GM18951 (cell line): Measurements from ENCODE around the gene NWD2.

Experiments
- POLR2A ChIP-seq: IDR thresholded peaks from 4 replicates; pipeline ENCODE4 v1.6.1; 2011; ENCODE audit warnings: mild to moderate bottlenecking; ENCODE audit not compliant: insufficient read length, insufficient read depth; ENCODE audit errors: extremely low read depth
- in situ Hi-C: fragments of 300-500 bp; cut with MboI; formaldehyde crosslinking; loops from one replicate; pipeline ENCODE4 v1.12.0; 2022; ENCODE audit warnings: low sequenced_read_pairs, mixed read lengths, inconsistent platforms; ENCODE audit not compliant: unreplicated experiment

NWD2 gene

DNA sequence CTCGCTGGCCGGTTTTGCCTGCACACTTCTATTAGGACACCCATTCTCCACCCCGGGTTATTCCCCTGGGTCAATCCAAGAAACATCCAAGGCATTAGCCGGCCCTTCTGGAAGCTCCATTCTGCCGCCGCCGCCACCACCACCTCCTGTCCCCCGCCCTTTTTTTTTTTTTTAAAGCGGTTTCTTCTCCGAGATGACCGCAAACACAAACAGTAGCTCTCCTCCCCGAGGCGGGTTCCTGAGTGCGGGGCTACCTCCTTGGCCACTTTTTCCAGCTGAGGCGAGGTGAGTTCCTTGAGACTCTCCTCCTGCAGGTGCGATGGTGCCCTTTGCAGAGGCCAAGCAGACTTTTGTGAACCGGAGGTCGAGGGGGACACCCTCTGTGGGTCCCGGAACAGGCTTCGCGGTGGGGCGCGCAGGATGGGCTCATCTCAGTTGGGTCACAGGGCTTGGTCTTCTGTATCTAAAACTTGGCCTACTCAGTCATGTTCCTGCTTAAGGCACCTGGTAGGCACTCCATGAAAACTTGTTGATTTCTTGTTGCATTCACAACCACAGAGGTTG lies 930 bp downstream of the NWD2 start:
- TF ChIP-seq POLR2A: no peak
- in situ Hi-C loops: no loop called here

DNA sequence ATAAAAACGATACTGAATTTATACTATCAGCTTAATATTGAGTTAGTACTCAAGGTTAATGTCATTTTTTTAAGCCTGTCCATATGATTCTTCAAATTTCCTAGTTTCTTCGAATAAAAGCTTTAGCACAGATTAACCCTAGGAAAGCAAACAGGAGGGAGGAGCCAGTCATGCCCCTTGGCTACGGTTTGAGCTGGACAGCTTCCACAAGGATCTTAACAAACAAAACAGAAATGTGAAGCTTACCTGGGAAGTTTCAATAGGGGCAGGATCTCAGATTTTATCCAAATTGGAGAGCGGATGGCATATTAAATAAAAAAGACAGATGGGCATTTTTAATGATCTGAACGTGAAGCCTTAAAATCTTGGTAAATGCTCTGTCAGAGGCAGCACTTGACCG lies 2.3 kb downstream of the NWD2 start:
- in situ Hi-C loops: no loop called here
- no peak for TF ChIP-seq POLR2A

DNA sequence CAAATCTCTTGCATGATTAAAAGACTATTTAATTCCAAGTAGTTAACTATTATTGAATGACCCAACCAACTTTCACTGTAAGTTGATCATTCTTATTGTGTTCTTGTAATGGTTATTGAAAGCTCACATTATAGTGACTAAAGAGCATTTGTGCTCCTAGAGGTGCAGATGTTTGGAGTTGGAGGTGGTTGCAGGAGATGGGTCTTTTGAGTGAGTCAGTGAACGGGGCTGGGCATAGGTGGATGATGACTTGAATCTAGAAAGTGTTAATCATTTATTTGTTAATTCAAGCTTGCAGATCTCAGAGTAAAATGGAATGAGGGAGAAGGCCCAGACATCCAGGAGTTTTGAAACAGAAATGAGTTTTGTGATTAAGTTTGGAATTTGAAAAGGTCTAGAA lies 13.7 kb downstream of the NWD2 start:
- in situ Hi-C loops: no loop called here
- no peak for TF ChIP-seq POLR2A

DNA sequence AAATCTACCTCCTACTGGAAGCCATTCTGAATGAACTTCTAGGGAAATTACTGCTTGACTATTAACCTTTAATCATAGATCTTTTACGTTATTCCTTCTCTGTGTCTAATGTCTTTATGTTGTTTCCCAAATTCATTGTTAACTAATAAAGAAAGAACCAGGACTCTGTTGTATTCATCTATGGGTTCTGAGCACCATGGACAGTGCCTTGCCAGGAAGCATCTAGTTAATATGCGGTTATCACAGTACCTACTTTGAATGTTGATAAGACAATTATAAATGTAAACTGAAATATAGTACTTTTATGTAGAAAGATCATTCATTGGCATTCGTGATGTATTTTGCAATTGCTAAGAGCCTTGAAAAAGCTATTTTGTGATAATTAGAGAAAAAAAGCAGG lies 23.8 kb downstream of the NWD2 start:
- in situ Hi-C loops: no loop called here
- TF ChIP-seq POLR2A: no peak

DNA sequence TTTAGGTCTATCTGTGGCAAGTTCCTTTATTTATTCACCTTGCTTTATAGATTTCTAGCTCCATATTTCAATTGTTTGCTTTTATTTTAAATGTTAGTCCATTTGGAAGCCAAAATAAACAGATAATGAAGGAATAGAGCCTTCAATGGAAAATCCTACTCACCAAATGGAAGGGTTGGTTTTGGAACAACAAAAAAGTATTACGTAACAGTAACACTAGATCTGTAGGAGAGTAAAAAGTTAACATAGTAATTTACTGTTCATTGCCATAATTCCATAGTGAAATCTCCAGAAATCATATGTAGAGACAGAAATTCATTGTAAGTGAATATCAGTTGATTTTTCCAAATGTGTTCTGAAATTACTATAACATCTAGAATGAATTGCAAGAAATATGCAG lies 34.6 kb downstream of the NWD2 start:
- TF ChIP-seq POLR2A: no peak
- in situ Hi-C loops: no loop called here

GRCh38 chr4:37279894-37280592 lies 35.5 kb downstream of the NWD2 start:
- TF ChIP-seq POLR2A: no peak
- in situ Hi-C loops: no loop called here

- in situ Hi-C loops: no loop called here
- no peak for TF ChIP-seq POLR2A
Observed at GRCh38 chr4:37299468-37299867, 54.9 kb downstream of the NWD2 start.

GRCh38 chr4:37304612-37305011 lies 60.1 kb downstream of the NWD2 start:
- in situ Hi-C loops: no loop called here
- no peak for TF ChIP-seq POLR2A

DNA sequence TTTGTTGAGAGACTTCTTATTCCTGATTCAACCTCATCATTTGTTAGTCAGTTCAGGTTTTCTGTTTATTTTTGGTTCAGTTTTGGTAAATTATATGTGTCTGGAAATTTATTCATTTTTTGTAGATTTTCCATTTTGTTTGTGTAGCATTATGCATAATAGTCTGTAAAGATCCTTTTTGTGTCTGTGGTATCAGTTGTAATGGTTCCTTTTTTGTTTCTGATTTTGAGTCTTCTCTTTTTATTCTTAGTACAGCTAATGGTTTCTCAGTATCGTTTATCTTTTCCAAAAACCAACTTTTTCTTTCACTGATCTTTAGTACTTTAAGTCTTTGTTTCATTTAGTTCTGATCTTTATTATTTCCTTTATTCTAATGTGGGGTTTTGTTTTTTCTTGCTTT lies 61.4 kb downstream of the NWD2 start:
- no peak for TF ChIP-seq POLR2A
- in situ Hi-C loops: no loop called here

GRCh38 chr4:37317104-37317643 lies 72.6 kb downstream of the NWD2 start:
- no peak for TF ChIP-seq POLR2A
- in situ Hi-C loops: no loop called here

DNA sequence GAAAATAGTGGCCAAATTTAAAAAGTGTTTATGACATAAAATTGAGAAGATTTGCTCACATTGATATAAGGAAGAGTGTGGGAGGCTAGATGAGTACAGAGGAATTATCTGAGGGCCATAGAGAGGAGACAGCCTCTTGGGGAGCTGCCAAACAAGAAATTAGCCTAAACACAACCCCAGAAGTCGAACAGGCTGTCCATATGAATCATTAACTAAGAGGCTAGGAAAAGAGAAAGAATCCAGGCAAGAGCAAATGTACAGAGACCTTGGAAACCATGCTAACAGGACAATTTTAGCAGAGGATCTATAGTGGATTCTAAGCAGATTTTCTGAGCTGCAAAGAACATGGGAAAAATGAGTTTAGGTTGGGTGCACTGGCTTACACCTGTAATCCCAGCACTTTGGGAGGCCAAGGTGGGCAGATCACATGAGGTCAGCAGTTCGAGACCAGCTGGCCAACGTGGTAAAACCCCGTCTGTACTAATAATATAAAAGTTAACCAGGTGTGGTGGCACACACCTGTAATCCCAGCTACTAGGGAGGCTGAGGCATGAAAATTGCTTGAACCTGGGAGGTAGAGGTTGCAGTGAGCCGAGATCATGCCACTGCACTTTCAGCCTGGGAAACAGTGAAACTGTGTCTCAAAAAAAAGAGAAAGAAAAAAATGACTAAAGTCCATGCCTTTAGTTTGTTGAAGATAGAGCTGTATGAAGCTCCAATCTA lies 76.1 kb downstream of the NWD2 start:
- no peak for TF ChIP-seq POLR2A
- in situ Hi-C loops: no loop called here

DNA sequence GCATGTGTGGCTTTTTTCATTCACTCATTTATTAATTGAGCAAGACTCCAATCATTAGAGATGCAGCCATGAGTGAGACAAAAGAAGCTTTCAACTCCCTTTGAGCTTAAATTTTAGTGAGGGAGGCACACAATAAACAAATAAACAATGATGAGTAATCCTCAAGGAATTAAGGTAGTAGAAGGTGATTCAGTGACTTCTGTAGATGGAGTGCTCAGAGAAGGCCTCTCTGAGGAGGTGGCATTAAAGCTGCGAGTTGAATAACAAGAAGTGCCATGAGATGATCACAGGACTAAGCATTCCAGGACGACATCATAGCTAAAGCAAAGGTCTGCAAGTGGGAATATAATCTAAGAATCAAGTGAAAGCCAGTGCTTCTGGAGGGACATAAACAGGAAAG lies 77.6 kb downstream of the NWD2 start:
- no peak for TF ChIP-seq POLR2A
- in situ Hi-C loops: no loop called here

GRCh38 chr4:37324546-37324945 lies 80.0 kb downstream of the NWD2 start:
- in situ Hi-C loops: no loop called here
- no peak for TF ChIP-seq POLR2A

DNA sequence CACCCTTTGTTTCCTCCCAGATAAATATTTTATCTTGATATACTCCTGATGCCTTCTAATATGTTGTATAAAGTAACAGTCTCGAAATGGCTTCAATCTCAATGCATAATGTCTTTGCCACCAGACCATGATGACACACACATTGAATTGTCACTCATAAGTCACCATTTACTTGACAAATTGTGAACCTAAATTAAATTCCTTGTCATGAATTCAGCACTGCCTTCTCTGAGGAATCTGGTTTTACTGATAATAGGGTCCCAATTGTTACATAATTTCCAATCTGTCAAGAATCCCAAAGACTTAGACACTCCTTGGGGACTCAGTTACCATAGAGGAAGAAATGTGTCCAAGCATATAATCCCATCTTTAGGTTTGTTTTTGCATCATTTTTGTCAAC lies 82.3 kb downstream of the NWD2 start:
- no peak for TF ChIP-seq POLR2A
- in situ Hi-C loops: no loop called here
